GM12865 (cell line): ENCODE measurements around the gene CLASP1.

Experiments
- DNase-seq: peaks from one replicate; pipeline ENCODE4 v3.0.0; 2010; ENCODE audit warnings: low read depth
- H3K4me3 ChIP-seq: 2 replicates; pipeline ENCODE4 v1.5.1; 2011; ENCODE audit warnings: mild to moderate bottlenecking, low read depth, low read length, control low read depth
- TF ChIP-seq, protein P1 (sequence below): IDR thresholded peaks from 2 replicates; pipeline ENCODE4 v1.5.1; 2011; ENCODE audit warnings: low read length, control low read depth, low read depth, inconsistent platforms; ENCODE audit not compliant: insufficient read depth; ENCODE audit errors: missing control alignments

The CLASP1 gene

GRCh38 chr2:121398853-121399252 lies 250.4 kb downstream of the CLASP1 start:
- no peak for DNase-seq
- TF ChIP-seq, protein P1, sequence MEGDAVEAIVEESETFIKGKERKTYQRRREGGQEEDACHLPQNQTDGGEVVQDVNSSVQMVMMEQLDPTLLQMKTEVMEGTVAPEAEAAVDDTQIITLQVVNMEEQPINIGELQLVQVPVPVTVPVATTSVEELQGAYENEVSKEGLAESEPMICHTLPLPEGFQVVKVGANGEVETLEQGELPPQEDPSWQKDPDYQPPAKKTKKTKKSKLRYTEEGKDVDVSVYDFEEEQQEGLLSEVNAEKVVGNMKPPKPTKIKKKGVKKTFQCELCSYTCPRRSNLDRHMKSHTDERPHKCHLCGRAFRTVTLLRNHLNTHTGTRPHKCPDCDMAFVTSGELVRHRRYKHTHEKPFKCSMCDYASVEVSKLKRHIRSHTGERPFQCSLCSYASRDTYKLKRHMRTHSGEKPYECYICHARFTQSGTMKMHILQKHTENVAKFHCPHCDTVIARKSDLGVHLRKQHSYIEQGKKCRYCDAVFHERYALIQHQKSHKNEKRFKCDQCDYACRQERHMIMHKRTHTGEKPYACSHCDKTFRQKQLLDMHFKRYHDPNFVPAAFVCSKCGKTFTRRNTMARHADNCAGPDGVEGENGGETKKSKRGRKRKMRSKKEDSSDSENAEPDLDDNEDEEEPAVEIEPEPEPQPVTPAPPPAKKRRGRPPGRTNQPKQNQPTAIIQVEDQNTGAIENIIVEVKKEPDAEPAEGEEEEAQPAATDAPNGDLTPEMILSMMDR = no peak
- H3K4me3 ChIP-seq = no peak overlapping the region

DNA sequence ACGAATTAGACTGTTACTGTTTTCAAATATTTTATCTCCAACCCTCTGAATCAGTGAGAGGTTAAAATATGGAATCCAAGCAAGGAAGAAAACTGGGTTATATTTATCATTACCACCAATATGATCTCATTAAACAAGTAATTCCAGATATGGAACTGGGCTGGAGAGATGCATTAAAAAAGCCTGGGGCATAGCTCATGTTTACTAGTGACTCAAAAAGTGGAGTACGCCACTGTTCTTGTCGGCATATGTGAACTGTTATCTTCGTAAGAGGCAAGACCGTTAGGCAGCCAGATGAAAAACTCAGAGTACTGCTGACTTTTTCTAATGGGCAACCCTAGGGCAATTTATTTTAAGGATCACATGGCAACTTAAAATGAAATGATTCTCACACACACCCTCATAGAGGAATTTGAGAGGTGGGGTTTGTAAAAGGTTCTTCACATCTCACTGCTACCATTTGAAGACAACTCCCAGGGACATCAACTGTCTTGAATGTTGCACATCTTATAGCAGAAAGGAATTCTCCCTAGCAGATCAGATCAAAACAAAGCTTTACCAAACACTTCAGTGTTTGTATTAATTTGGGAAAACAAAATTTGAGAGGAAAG lies 259.1 kb downstream of the CLASP1 start:
- TF ChIP-seq, protein P1 = no peak
- no peak overlapping the region for H3K4me3 ChIP-seq
- no peak for DNase-seq

DNA sequence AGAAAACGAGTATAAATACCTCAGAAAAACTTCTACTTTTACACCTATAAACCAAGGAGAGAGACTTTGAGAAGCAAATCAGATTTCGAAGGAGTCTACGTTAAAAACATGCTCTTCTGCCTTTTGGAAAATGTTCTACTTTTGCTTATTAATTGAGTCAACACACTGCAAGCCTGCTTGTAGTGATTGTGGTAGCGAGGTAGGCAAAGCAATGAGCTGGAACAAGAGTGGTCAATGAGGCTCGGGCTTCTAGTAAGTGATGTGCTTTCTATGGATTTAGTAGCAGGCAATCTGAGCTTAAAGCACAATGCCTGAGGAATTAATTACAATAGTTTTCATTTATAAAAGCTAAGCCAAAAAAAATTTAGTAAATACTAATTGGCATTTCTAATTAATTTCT lies 260.9 kb downstream of the CLASP1 start:
- TF ChIP-seq, protein P1 = no peak
- DNase-seq = no peak
- no peak overlapping the region for H3K4me3 ChIP-seq

DNA sequence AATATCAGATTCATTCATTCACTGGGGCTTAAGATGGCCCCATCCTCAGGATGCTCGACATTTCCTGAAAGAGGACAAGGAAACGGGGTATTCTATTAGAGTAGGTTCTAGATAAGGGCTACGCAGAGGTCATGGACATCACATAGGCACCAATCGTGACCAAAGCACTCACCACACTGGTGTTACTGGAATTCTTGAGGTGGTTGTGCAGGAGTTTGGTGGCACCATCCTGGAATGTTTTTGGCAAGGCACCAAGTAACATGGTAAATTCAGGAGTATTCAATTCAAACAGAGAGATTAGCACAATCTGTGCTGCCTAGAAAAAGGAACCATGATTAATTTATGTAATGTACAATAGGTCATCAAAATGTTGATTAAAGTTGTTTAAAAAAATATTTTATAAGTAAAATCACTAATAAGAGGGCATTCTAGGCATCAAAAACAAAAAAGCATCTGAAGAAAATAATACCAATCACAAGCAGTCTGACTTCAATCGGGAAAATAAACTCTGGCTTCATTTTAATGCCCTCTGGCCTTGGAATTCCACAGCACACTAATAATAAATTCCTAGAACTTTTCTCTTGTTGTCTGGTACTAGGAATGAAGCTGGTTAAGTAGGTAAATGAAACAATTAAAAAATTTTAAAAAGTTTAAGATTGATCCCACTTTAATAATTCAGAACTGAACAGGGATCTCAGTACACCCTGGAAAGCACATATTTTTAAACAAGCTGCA lies 261.5 kb downstream of the CLASP1 start:
- TF ChIP-seq, protein P1 = no peak
- no peak for DNase-seq
- no peak overlapping the region for H3K4me3 ChIP-seq

DNA sequence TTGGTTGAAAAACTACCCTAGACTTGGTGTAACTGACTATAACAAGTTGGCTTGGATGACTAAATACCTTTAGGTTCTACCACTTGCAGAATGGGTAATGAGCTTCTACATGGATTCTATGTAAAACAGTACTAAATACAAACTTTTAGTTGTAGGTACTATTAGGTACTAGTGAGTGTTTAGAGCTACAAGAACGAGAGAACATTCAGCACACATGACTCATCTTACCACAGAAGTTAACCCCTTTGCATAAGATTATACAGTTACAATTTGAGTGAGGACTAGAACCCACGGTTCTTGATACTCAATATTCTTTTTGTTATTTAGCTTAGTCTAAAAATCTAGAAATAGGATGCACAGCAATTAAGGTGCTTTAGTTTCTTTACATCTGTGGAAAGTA lies 262.6 kb downstream of the CLASP1 start:
- no peak for DNase-seq
- H3K4me3 ChIP-seq = no peak overlapping the region
- TF ChIP-seq, protein P1 = no peak

- H3K4me3 ChIP-seq = no peak overlapping the region
- no peak for DNase-seq
- TF ChIP-seq, protein P1 = no peak
Measured at GRCh38 chr2:121386102-121386501, 263.2 kb downstream of the CLASP1 start.
